Adrenal gland (tissue), 5 donors: ENCODE measurements around the gene CFAP53.

Source experiments
- CTCF ChIP-seq, 6 experiments: fragments of 450-650 bp in 4 of 6; fragments of 200-600 bp in 2 of 6; sonication (generic) in 1 of 6; IDR thresholded peaks; 1 replicate in 5 of 6; 2 replicates in 1 of 6; pipeline versions ENCODE4 v1.5.1 to v1.8.0; 2016 to 2021; ENCODE audit warnings: antibody characterized with exemption in 6 of 6, mild to moderate bottlenecking in 2 of 6, moderate library complexity in 1 of 6
- POLR2A ChIP-seq, 2 donors: fragments of 450-650 bp; IDR thresholded peaks; one replicate each; pipeline ENCODE4 v1.6.1; 2017; ENCODE audit warnings: antibody characterized with exemption in 2 of 2, mild to moderate bottlenecking in 2 of 2, moderate library complexity in 1 of 2
- donor health status: DM: no; HTN: no; CAD: no.

DNA sequence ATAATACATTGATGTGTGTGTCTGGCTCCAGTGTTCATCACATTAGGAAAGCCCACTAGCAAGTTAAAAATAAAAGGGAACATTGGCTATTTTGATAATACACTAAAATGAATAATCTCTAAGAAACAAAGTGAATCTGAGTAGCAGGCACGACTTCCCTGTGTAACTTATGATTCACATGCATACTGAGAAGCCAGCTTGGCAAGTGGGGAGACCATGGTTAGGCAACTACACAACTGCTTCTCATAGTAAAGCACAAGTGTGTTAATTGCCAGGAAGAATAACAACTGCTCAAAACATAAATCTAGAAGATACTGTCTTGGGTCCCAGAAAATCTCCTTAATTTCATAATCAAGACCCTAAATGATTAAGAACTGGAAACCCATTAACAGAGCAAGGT is 75.4 kb downstream of the CFAP53 start:
- TF ChIP-seq POLR2A (IDR thresholded peaks at IDR 0.05): no peak
- TF ChIP-seq CTCF (IDR thresholded peaks at IDR 0.05): no peak
